K562 (cell line): ENCODE data around the gene MYH6. TPM values are rescaled to one million over a fixed set of nuclear protein-coding genes. Genes with fewer than 3 reads are reported as not detected.

Experiments used
- ATAC-seq: fragments of 200-7000 bp; cut with Tn5 transposase; 3 replicates; pipeline ENCODE4 v1.9.1; 2020; ENCODE audit warnings: moderate library complexity
- BruUV-seq: library from RNA; stranded (reverse); fragments of 400-500 nt; replicated peaks from 2 replicates; lab custom pipeline; 2021; lab: Mats Ljungman, UMichigan
- CTCF ChIA-PET: fragments of 300-600 bp; formaldehyde crosslinking; extraction: SDS; loops from one replicate; lab custom pipeline; 2021; ENCODE audit warnings: low intra/inter-chr PET ratio; lab: Yijun Ruan, JAX
- POLR2A ChIA-PET: fragments of 300-600, 350-650 bp; sonication (Branson Sonifier 250); formaldehyde crosslinking; extraction: SDS; loops from one replicate; lab custom pipeline; 2021; ENCODE audit warnings: antibody characterized with exemption, inconsistent platforms; lab: Yijun Ruan, JAX
- DNase-seq, 4 experiments: peaks; one replicate each; pipeline versions ENCODE4 v3.0.0 to v3.0.0-alpha.2; 2011 to 2018; ENCODE audit warnings: low spot score in 3 of 4, mixed read lengths in 3 of 4; ENCODE audit errors: extremely low read depth in 1 of 4
- FAIRE-seq: peaks from 2 replicates; lab custom pipeline; 2011; peaks lifted over from hg19 to GRCh38; lab: Jason Lieb, UNC
- H2AFZ ChIP-seq: 2 replicates; pipeline ENCODE4 v1.6.0; 2011; ENCODE audit warnings: low read depth, low read length, control low read depth, inconsistent platforms
- H3K27ac ChIP-seq: fragments of 200-600 bp; 3 replicates; pipeline ENCODE4 v1.8.0; 2011; ENCODE audit warnings: low read depth, mild to moderate bottlenecking, control low read depth, inconsistent platforms, low read length, moderate library complexity, mixed read lengths; ENCODE audit errors: extremely low read depth
- H3K27me3 ChIP-seq, 2 experiments: fragments of 300-600 bp in 1 of 2; 2 replicates in 1 of 2; 3 replicates in 1 of 2; pipeline versions ENCODE4 v1.6.0 to v1.8.0; 2011; ENCODE audit warnings: inconsistent platforms in 2 of 2, low read length in 2 of 2, mild to moderate bottlenecking in 1 of 2, mixed read lengths in 1 of 2, moderate library complexity in 1 of 2; ENCODE audit not compliant: control insufficient read depth in 2 of 2, insufficient read depth in 2 of 2
- H3K36me3 ChIP-seq: fragments of 300-600 bp; 3 replicates; pipeline ENCODE4 v1.8.0; 2011; ENCODE audit warnings: mild to moderate bottlenecking, low read length, inconsistent platforms; ENCODE audit not compliant: control insufficient read depth, insufficient read depth
- H3K4me1 ChIP-seq, 2 experiments: fragments of 200-600 bp in 1 of 2; replicated peaks in 1 of 2; 2 replicates in 1 of 2; 3 replicates in 1 of 2; pipeline versions ENCODE4 v1.5.1 to v1.8.0; 2011; ENCODE audit warnings: inconsistent platforms in 2 of 2, low read length in 2 of 2, mild to moderate bottlenecking in 1 of 2, mixed read lengths in 1 of 2, moderate library complexity in 1 of 2; ENCODE audit not compliant: control insufficient read depth in 2 of 2, insufficient read depth in 2 of 2
- H3K4me2 ChIP-seq: 2 replicates; pipeline ENCODE4 v1.6.1; 2011; ENCODE audit warnings: low read length, control low read depth, inconsistent platforms, mixed read lengths; ENCODE audit not compliant: insufficient read depth
- H3K4me3 ChIP-seq: fragments of 200-600 bp; sonication (generic), shearing (Covaris generic); 2 replicates; pipeline ENCODE4 v1.5.1; 2016; ENCODE audit warnings: control low read depth, inconsistent platforms
- H3K79me2 ChIP-seq: fragments of 200-600 bp; 3 replicates; pipeline ENCODE4 v1.8.0; 2011; ENCODE audit warnings: low read length, inconsistent platforms; ENCODE audit not compliant: control insufficient read depth, insufficient read depth
- H3K9ac ChIP-seq, 2 experiments: 2 replicates each; pipeline versions ENCODE4 v1.6.0 to v1.6.1; 2011; ENCODE audit warnings: low read depth in 2 of 2, low read length in 2 of 2, control low read depth in 1 of 2, inconsistent platforms in 1 of 2, mild to moderate bottlenecking in 1 of 2, mixed read lengths in 1 of 2; ENCODE audit not compliant: insufficient read depth in 1 of 2
- H3K9me1 ChIP-seq: one replicate; pipeline ENCODE4 v1.6.0; 2011; ENCODE audit warnings: inconsistent platforms, mild to moderate bottlenecking, low read length, moderate library complexity; ENCODE audit not compliant: control insufficient read depth, insufficient read depth
- H3K9me3 ChIP-seq: replicated peaks from 2 replicates; pipeline ENCODE4 v1.5.1; 2011; ENCODE audit warnings: low read depth, low read length, inconsistent platforms; ENCODE audit not compliant: control insufficient read depth, insufficient read depth
- H4K20me1 ChIP-seq: replicated peaks from 2 replicates; pipeline ENCODE4 v1.6.1; 2011; ENCODE audit warnings: low read length, inconsistent platforms, mixed read lengths; ENCODE audit not compliant: control insufficient read depth, insufficient read depth
- DPF2 ChIP-seq: fragments of 450-650 bp; IDR thresholded peaks from 2 replicates; pipeline ENCODE4 v1.6.1; 2016
- ELF4 ChIP-seq: fragments of 450-650 bp; formaldehyde crosslinking; IDR thresholded peaks from 2 replicates; pipeline ENCODE4 v1.4.0; 2022; ENCODE audit warnings: missing genetic modification characterization
- ERF ChIP-seq: fragments of 450-650 bp; formaldehyde crosslinking; IDR thresholded peaks from 2 replicates; pipeline ENCODE4 v1.4.0; 2020; ENCODE audit warnings: mild to moderate bottlenecking, mixed read lengths
- FOSL1 ChIP-seq: fragments of 200-800 bp; sonication (Bioruptor generic); conservative IDR thresholded peaks from 2 replicates; pipeline ENCODE4 v1.6.1; 2016; ENCODE audit warnings: missing genetic modification characterization, missing compliant biosample characterization
- HSF4 ChIP-seq: fragments of 250-450 bp; sonication (Bioruptor Pico); IDR thresholded peaks from 2 replicates; pipeline ENCODE4 v2.1.2; 2022; ENCODE audit warnings: mild to moderate bottlenecking, moderate library complexity, borderline replicate concordance
- JUNB ChIP-seq: fragments of 450-650 bp; formaldehyde crosslinking; conservative IDR thresholded peaks from 2 replicates; pipeline ENCODE4 v1.4.0; 2020; ENCODE audit warnings: mild to moderate bottlenecking
- RHOXF2B ChIP-seq: fragments of 250-450 bp; sonication (Bioruptor Pico); conservative IDR thresholded peaks from 2 replicates; pipeline ENCODE4 v1.5.1; 2021
- SP1 ChIP-seq: sonication (generic); formaldehyde crosslinking; IDR thresholded peaks from 2 replicates; pipeline ENCODE4 v1.8.1; 2022; ENCODE audit warnings: mild to moderate bottlenecking, missing genetic modification reagents
- ZNF699 ChIP-seq: fragments of 250-450 bp; sonication (Bioruptor Pico); IDR thresholded peaks from 2 replicates; pipeline ENCODE4 v1.8.0; 2021; ENCODE audit warnings: mild to moderate bottlenecking, moderate library complexity; ENCODE audit not compliant: insufficient replicate concordance
- WGBS: fragments of 100-300 bp; shearing (Covaris generic); methylation state at CpG from one replicate; pipeline ENCODE4 v1.1.6; 2016; ENCODE audit warnings: low coverage, mixed read lengths; ENCODE audit not compliant: insufficient coverage; ENCODE audit errors: missing lambda C conversion rate; 5-methylcytosine and 5-hydroxymethylcytosine counted together
- in situ Hi-C: fragments of 300-500 bp; cut with MboI; formaldehyde crosslinking; loops from 4 replicates; pipeline ENCODE4 v1.15.0; 2018; ENCODE audit warnings: inconsistent platforms, mixed read lengths
- intact Hi-C: fragments of 100-400 bp; cut with micrococcal nuclease; formaldehyde crosslinking; loops from 2 replicates; pipeline ENCODE4 v1.14.2; 2022
- polyA plus RNA-seq, 8 experiments: library from polyadenylated mRNA; depleted of rRNA in 4 of 8; stranded (reverse) in 5 of 8; unstranded in 3 of 8; fragments of >200 nt; fragmentation: Nextera tagmentation in 2 of 8; fragmentation: Illumina TruSeq in 1 of 8; extraction: Ambion mirVana in 2 of 8; extraction: Trizol in 1 of 8; gene quantifications; 2 replicates each; pipeline versions ENCODE4 v1.2.1 to v1.2.3, GENCODE V29; 2011 to 2014; ENCODE audit warnings: inconsistent platforms in 1 of 8, missing spikeins in 1 of 8
- total RNA-seq, 7 experiments: library from RNA; depleted of rRNA in 6 of 7; stranded (reverse); fragments of >200 nt in 6 of 7; fragmentation: Illumina TruSeq in 2 of 7; extraction: Trizol in 2 of 7; gene quantifications; 2 replicates each; pipeline versions ENCODE4 v1.2.1 to v1.2.3, GENCODE V29; 2011 to 2021; ENCODE audit warnings: low replicate concordance in 1 of 7
- TF ChIP-seq, protein P1 (sequence below): fragments of 200-800 bp; sonication (Bioruptor generic); IDR thresholded peaks from 2 replicates; pipeline ENCODE4 v1.6.1; 2017; ENCODE audit warnings: missing genetic modification characterization, missing compliant biosample characterization

MYH6 gene
- total and polyA plus RNA-seq, 9 of the 15 experiments (the other 6 are each of a cell fraction or from before 2014, with no cell fraction given) = not detected

DNA sequence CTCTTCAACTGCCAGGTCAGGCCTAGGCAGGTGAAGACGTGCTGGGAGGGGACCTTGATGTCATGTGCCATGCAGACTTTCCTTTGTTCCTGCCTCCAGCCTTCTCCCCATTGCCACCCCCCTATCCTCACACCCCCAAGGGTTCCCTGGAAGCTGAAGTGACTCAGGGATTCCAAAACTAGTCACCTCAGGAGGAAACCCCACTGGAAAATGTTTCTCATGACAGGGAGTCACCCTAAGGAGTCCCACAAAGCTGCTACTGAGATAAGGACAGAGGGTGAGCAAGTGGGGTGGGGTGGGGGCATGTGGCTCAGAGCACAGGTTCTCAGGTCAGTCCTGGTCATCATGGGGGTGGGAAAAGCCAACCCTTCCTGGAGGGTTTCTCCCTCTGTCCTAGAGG lies 37.9 kb downstream of the MYH6 start:
- H2AFZ ChIP-seq = no peak overlapping the region
- TF ChIP-seq ERF (CRISPR knock-in tag) (no peak), HSF4 (CRISPR knock-in tag) (no peak), RHOXF2B (CRISPR knock-in tag) (no peak), SP1 (CRISPR knock-in tag) (no peak), ELF4 (CRISPR knock-in tag) (peak; percentile 15; the same call in 1 of the 2 replicates), ZNF699 (no peak), FOSL1 (peak; percentile 87), DPF2 (no peak), JUNB (CRISPR knock-in tag) (no peak)
- TF ChIP-seq, protein P1, sequence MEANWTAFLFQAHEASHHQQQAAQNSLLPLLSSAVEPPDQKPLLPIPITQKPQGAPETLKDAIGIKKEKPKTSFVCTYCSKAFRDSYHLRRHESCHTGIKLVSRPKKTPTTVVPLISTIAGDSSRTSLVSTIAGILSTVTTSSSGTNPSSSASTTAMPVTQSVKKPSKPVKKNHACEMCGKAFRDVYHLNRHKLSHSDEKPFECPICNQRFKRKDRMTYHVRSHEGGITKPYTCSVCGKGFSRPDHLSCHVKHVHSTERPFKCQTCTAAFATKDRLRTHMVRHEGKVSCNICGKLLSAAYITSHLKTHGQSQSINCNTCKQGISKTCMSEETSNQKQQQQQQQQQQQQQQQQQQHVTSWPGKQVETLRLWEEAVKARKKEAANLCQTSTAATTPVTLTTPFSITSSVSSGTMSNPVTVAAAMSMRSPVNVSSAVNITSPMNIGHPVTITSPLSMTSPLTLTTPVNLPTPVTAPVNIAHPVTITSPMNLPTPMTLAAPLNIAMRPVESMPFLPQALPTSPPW (CRISPR knock-in tag) = peak; percentile 54
- H3K27me3 ChIP-seq = peaks cover 7 to 20% of the 10 kb centered on the region in 2 experiments; a peak in 3 of 5 replicates
- ChIA-PET POLR2A (interaction anchor here (1.1 kb wide), 1 partner anchor 10 kb away, joined by 4 read pairs; no protein-coding TSS in a partner anchor), CTCF (no interaction called here)
- DNase-seq (peak in 1 of 4 experiments; percentile 7), ATAC-seq (no peak), FAIRE-seq (no peak)
- no CpG with 5 or more reads among the region's 1 CpG for WGBS
- H3K4me2 ChIP-seq = no peak overlapping the region
- H3K27ac ChIP-seq = no peak overlapping the region
- no peaks in the 10 kb centered on the region for H3K9me3 ChIP-seq
- peaks cover 0 to 10% of the 10 kb centered on the region in 2 experiments; a peak in 3 of 5 replicates for H3K4me1 ChIP-seq
- H3K36me3 ChIP-seq = no peaks in the 10 kb centered on the region
- no peak overlapping the region for H3K9ac ChIP-seq
- intact Hi-C loops (no loop called here), in situ Hi-C loops (no loop called here)
- no peaks in the 10 kb centered on the region for H3K79me2 ChIP-seq
- BruUV-seq = no TSS peak
- no peaks in the 10 kb centered on the region for H3K9me1 ChIP-seq
- H4K20me1 ChIP-seq = no peaks in the 10 kb centered on the region; the same call in 1 of the 2 replicates
- H3K4me3 ChIP-seq = no peak overlapping the region
